NK-92 treated with Interleukin-12 subunit alpha and Interleukin-12 subunit beta, amount 100 ng/mL, for 24 hours (cell line): ENCODE measurements around the gene CDH1.
A peak's percentile ranks its signal among the peaks of the same experiment; 100 is the strongest.
"Not testable (repeated sequence)": the region's sequence is repeated elsewhere in the genome, so short reads cannot be mapped to it uniquely, and the experiment has no call there.

Experiments used
- DNase-seq: peaks from one replicate; lab custom pipeline; 2025; lab: John Stamatoyannopoulos, UW

CDH1 gene

GRCh38 chr16:68737046-68737729 is at the start of gene CDH1:
CDH1 (plus strand) TSS chr16:68737292; CDS start chr16:68737416, 124 bp downstream.
- no peak for DNase-seq

GRCh38 chr16:68689921-68690320 is 47.2 kb upstream of the CDH1 start:
- DNase-seq = no peak

GRCh38 chr16:68695575-68695974 is 41.5 kb upstream of the CDH1 start:
- no peak for DNase-seq

- no peak for DNase-seq
Observed at GRCh38 chr16:68696514-68696913, 40.6 kb upstream of the CDH1 start.

- DNase-seq = no peak
Observed at GRCh38 chr16:68698091-68698490, 39.0 kb upstream of the CDH1 start.

- DNase-seq = no peak
Observed at GRCh38 chr16:68700120-68700519, 37.0 kb upstream of the CDH1 start.

GRCh38 chr16:68700831-68701230 is 36.3 kb upstream of the CDH1 start:
- no peak for DNase-seq

- peak; percentile 9 for DNase-seq
Observed at GRCh38 chr16:68704232-68704867, 32.7 kb upstream of the CDH1 start.

GRCh38 chr16:68707340-68708152 is 29.5 kb upstream of the CDH1 start:
- DNase-seq = no peak

GRCh38 chr16:68710211-68710610 is 26.9 kb upstream of the CDH1 start:
- no peak for DNase-seq

- DNase-seq = no peak
Observed at GRCh38 chr16:68711421-68712139, 25.5 kb upstream of the CDH1 start.

GRCh38 chr16:68713361-68713760 is 23.7 kb upstream of the CDH1 start:
- DNase-seq = no peak

GRCh38 chr16:68715471-68715870 is 21.6 kb upstream of the CDH1 start:
- no peak for DNase-seq

- not testable (repeated sequence) for DNase-seq
Observed at GRCh38 chr16:68716516-68716915, 20.6 kb upstream of the CDH1 start.

- DNase-seq = no peak
Observed at GRCh38 chr16:68717684-68718083, 19.4 kb upstream of the CDH1 start.

GRCh38 chr16:68718590-68718989 is 18.5 kb upstream of the CDH1 start:
- DNase-seq = no peak

- DNase-seq = no peak
Observed at GRCh38 chr16:68719993-68720489, 17.1 kb upstream of the CDH1 start.

GRCh38 chr16:68722119-68723024 is 14.7 kb upstream of the CDH1 start:
- DNase-seq = no peak

- no peak for DNase-seq
Observed at GRCh38 chr16:68724797-68725196, 12.3 kb upstream of the CDH1 start.

GRCh38 chr16:68728523-68728922 is 8.6 kb upstream of the CDH1 start:
- no peak for DNase-seq

GRCh38 chr16:68731637-68732036 is 5.5 kb upstream of the CDH1 start:
- no peak for DNase-seq
